ENCODE data around the gene SNRK. TPM values are rescaled to one million over a fixed set of nuclear protein-coding genes. Genes with fewer than 3 reads are reported as not detected.

Gene SNRK
- total RNA-seq, 2 experiments from 2014 or later: 55.5 to 55.7 TPM

GRCh38 chr3:43309372-43310305 is 23.3 kb downstream of the SNRK start:
- H3K27ac Mint-ChIP-seq: no peak overlapping the region
- ChIA-PET POLR2A (no interaction called here), CTCF (no interaction called here)
- H3K36me3 Mint-ChIP-seq (ENCODE audit: low read depth): peaks cover 75% of the 10 kb centered on the region
- peaks cover 5% of the 10 kb centered on the region for H3K9me3 Mint-ChIP-seq (ENCODE audit: insufficient read depth)
- ATAC-seq (no peak), DNase-seq (no peak)
- H3K4me3 Mint-ChIP-seq: no peak overlapping the region
- no peaks in the 10 kb centered on the region for H3K27me3 Mint-ChIP-seq (ENCODE audit: low read depth)
- peaks cover 57% of the 10 kb centered on the region for H3K4me1 Mint-ChIP-seq (ENCODE audit: low read depth)

- Mint-ChIP-seq H3K36me3 (ENCODE audit: low read depth) (peaks cover 58% of the 10 kb centered on the region), H3K9me3 (ENCODE audit: insufficient read depth) (peaks cover 5% of the 10 kb centered on the region), H3K27ac (no peak overlapping the region), H3K4me3 (no peak overlapping the region), H3K27me3 (ENCODE audit: low read depth) (no peaks in the 10 kb centered on the region), H3K4me1 (ENCODE audit: low read depth) (peaks cover 27% of the 10 kb centered on the region)
- DNase-seq (no peak), ATAC-seq (no peak)
- POLR2A ChIA-PET: interaction anchor here (1.0 kb wide), 1 partner anchor 20 kb away, joined by 3 read pairs; no protein-coding TSS in a partner anchor
- CTCF ChIA-PET: interaction anchor here (0.7 kb wide), 1 partner anchor 9 kb away, joined by 3 read pairs; no protein-coding TSS in a partner anchor
Observed at GRCh38 chr3:43316783-43317460, 30.6 kb downstream of the SNRK start.

- peaks cover 56% of the 10 kb centered on the region for H3K36me3 Mint-ChIP-seq (ENCODE audit: low read depth)
- H3K9me3 Mint-ChIP-seq (ENCODE audit: insufficient read depth): peaks cover 3% of the 10 kb centered on the region
- no peaks in the 10 kb centered on the region for H3K27me3 Mint-ChIP-seq (ENCODE audit: low read depth)
- H3K4me3 Mint-ChIP-seq: no peak overlapping the region
- ATAC-seq: no peak
- ChIA-PET CTCF (no interaction called here), POLR2A (no interaction called here)
- peaks cover 27% of the 10 kb centered on the region for H3K4me1 Mint-ChIP-seq (ENCODE audit: low read depth)
- peak overlapping the region; percentile 11 for H3K27ac Mint-ChIP-seq
- DNase-seq: no peak
Observed at GRCh38 chr3:43317461-43318316, 31.3 kb downstream of the SNRK start.

GRCh38 chr3:43319376-43319775 is 33.0 kb downstream of the SNRK start:
- Mint-ChIP-seq H3K27ac (no peak overlapping the region), H3K4me1 (ENCODE audit: low read depth) (peaks cover 31% of the 10 kb centered on the region), H3K4me3 (no peak overlapping the region), H3K27me3 (ENCODE audit: low read depth) (no peaks in the 10 kb centered on the region), H3K36me3 (ENCODE audit: low read depth) (peaks cover 61% of the 10 kb centered on the region), H3K9me3 (ENCODE audit: insufficient read depth) (no peaks in the 10 kb centered on the region)
- DNase-seq (no peak), ATAC-seq (no peak)
- ChIA-PET POLR2A (no interaction called here), CTCF (interaction anchor here (0.9 to 1.4 kb wide), 3 partner anchors 16 to 158 kb away, joined by 3 to 5 read pairs (median 4); no protein-coding TSS in a partner anchor)

- DNase-seq (no peak), ATAC-seq (no peak)
- Mint-ChIP-seq H3K9me3 (ENCODE audit: insufficient read depth) (no peaks in the 10 kb centered on the region), H3K4me3 (no peak overlapping the region), H3K36me3 (ENCODE audit: low read depth) (peaks cover 61% of the 10 kb centered on the region), H3K27me3 (ENCODE audit: low read depth) (no peaks in the 10 kb centered on the region), H3K27ac (no peak overlapping the region), H3K4me1 (ENCODE audit: low read depth) (peaks cover 32% of the 10 kb centered on the region)
- POLR2A ChIA-PET: interaction anchor here (1.4 kb wide), 1 partner anchor 27 kb away, joined by 3 read pairs; no protein-coding TSS in a partner anchor
- CTCF ChIA-PET: interaction anchor here (0.9 to 1.4 kb wide), 3 partner anchors 15 to 159 kb away, joined by 3 to 5 read pairs (median 4); no protein-coding TSS in a partner anchor
Observed at GRCh38 chr3:43319794-43320193, 33.5 kb downstream of the SNRK start.

GRCh38 chr3:43320288-43320687 is 33.9 kb downstream of the SNRK start:
- Mint-ChIP-seq H3K4me1 (ENCODE audit: low read depth) (peaks cover 34% of the 10 kb centered on the region), H3K27ac (no peak overlapping the region), H3K36me3 (ENCODE audit: low read depth) (peaks cover 58% of the 10 kb centered on the region), H3K27me3 (ENCODE audit: low read depth) (no peaks in the 10 kb centered on the region), H3K4me3 (no peak overlapping the region), H3K9me3 (ENCODE audit: insufficient read depth) (no peaks in the 10 kb centered on the region)
- no peak for ATAC-seq
- ChIA-PET CTCF (interaction anchor here (0.9 to 1.4 kb wide), 4 partner anchors 15 to 159 kb away, joined by 3 to 5 read pairs (median 4); no protein-coding TSS in a partner anchor), POLR2A (interaction anchor here (0.6 to 1.4 kb wide), 3 partner anchors 14 to 69 kb away, joined by 3 to 4 read pairs (median 3); no protein-coding TSS in a partner anchor)
- DNase-seq: no peak

- CTCF ChIA-PET: no interaction called here
- DNase-seq (no peak), ATAC-seq (no peak)
- peaks cover 57% of the 10 kb centered on the region for H3K36me3 Mint-ChIP-seq (ENCODE audit: low read depth)
- H3K4me1 Mint-ChIP-seq (ENCODE audit: low read depth): peaks cover 46% of the 10 kb centered on the region
- H3K27ac Mint-ChIP-seq: no peak overlapping the region
- H3K9me3 Mint-ChIP-seq (ENCODE audit: insufficient read depth): no peaks in the 10 kb centered on the region
- H3K27me3 Mint-ChIP-seq (ENCODE audit: low read depth): no peaks in the 10 kb centered on the region
- H3K4me3 Mint-ChIP-seq: no peak overlapping the region
- POLR2A ChIA-PET: no interaction called here
Observed at GRCh38 chr3:43323541-43323940, 37.2 kb downstream of the SNRK start.

- ChIA-PET POLR2A (interaction anchor here (0.6 to 1.8 kb wide), 3 partner anchors 19 to 41 kb away, joined by 3 to 6 read pairs (median 4); partner anchors contain the start of gene SNRK), CTCF (interaction anchor here (0.9 to 1.6 kb wide), 6 partner anchors 19 to 176 kb away, joined by 3 to 6 read pairs (median 4); no protein-coding TSS in a partner anchor)
- Mint-ChIP-seq H3K27me3 (ENCODE audit: low read depth) (no peaks in the 10 kb centered on the region), H3K4me1 (ENCODE audit: low read depth) (peaks cover 46% of the 10 kb centered on the region), H3K4me3 (no peak overlapping the region), H3K27ac (peak overlapping the region; percentile 31), H3K36me3 (ENCODE audit: low read depth) (peaks cover 58% of the 10 kb centered on the region), H3K9me3 (ENCODE audit: insufficient read depth) (no peaks in the 10 kb centered on the region)
- no peak for DNase-seq
- ATAC-seq: peak; percentile 47
Observed at GRCh38 chr3:43326891-43327581, 40.7 kb downstream of the SNRK start.

GRCh38 chr3:43327582-43327979 is 41.2 kb downstream of the SNRK start:
- Mint-ChIP-seq H3K27me3 (ENCODE audit: low read depth) (no peaks in the 10 kb centered on the region), H3K36me3 (ENCODE audit: low read depth) (peaks cover 59% of the 10 kb centered on the region), H3K4me1 (ENCODE audit: low read depth) (peaks cover 46% of the 10 kb centered on the region), H3K4me3 (no peak overlapping the region), H3K9me3 (ENCODE audit: insufficient read depth) (no peaks in the 10 kb centered on the region), H3K27ac (peak overlapping the region; percentile 4)
- DNase-seq: no peak
- CTCF ChIA-PET: interaction anchor here (0.9 kb wide), 1 partner anchor 19 kb away, joined by 3 read pairs; no protein-coding TSS in a partner anchor
- no peak for ATAC-seq
- POLR2A ChIA-PET: interaction anchor here (0.6 to 1.8 kb wide), 3 partner anchors 18 to 42 kb away, joined by 3 to 6 read pairs (median 4); partner anchors contain the start of gene SNRK

- DNase-seq (no peak), ATAC-seq (no peak)
- no peak overlapping the region for H3K4me3 Mint-ChIP-seq
- H3K9me3 Mint-ChIP-seq (ENCODE audit: insufficient read depth): no peaks in the 10 kb centered on the region
- ChIA-PET POLR2A (no interaction called here), CTCF (interaction anchor here (1.3 kb wide), 1 partner anchor 18 kb away, joined by 6 read pairs; no protein-coding TSS in a partner anchor)
- H3K27me3 Mint-ChIP-seq (ENCODE audit: low read depth): no peaks in the 10 kb centered on the region
- no peak overlapping the region for H3K27ac Mint-ChIP-seq
- H3K4me1 Mint-ChIP-seq (ENCODE audit: low read depth): peaks cover 46% of the 10 kb centered on the region
- peaks cover 59% of the 10 kb centered on the region for H3K36me3 Mint-ChIP-seq (ENCODE audit: low read depth)
Observed at GRCh38 chr3:43328653-43329052, 42.3 kb downstream of the SNRK start.

All from activated CD8-positive, alpha-beta T cell treated with anti-CD3 and anti-CD28 coated beads, Interleukin-2, amount 10 ng/mL, durations not matched to agents 7 days and 5 days (primary cell).